HCT116 (cell line): Measurements from ENCODE around the gene PGR. TPM values are rescaled to one million over a fixed set of nuclear protein-coding genes. Genes with fewer than 3 reads are reported as not detected.

Experiments used
- ATAC-seq: fragments of 200-7000 bp; cut with Tn5 transposase; 2 replicates; pipeline ENCODE4 v1.9.1; 2020; ENCODE audit warnings: mild to moderate bottlenecking, moderate library complexity
- BruUV-seq: library from RNA; stranded (reverse); fragments of 400-500 nt; replicated peaks from 2 replicates; lab custom pipeline; 2021; lab: Mats Ljungman, UMichigan
- CTCF ChIA-PET: fragments of 300-600 bp; sonication (Branson Sonifier 250); formaldehyde crosslinking; loops from one replicate; lab custom pipeline; 2021; ENCODE audit warnings: antibody characterized with exemption; lab: Charles Lee
- POLR2A ChIA-PET: fragments of 300-600, 350-600 bp; sonication (Branson Sonifier 250); formaldehyde crosslinking; loops from one replicate; lab custom pipeline; 2021; ENCODE audit warnings: antibody characterized with exemption; lab: Charles Lee
- RAD21 ChIA-PET, 2 experiments: fragments of 300-600 bp; sonication (Branson Sonifier 250); formaldehyde crosslinking; loops; one replicate each; lab custom pipeline; 2023; ENCODE audit warnings: low total read pairs in 2 of 2; ENCODE audit not compliant: uncharacterized antibody in 2 of 2, unreplicated experiment in 2 of 2, low non-redundant PET in 1 of 2; lab: Charles Lee
- DNase-seq: peaks from one replicate; pipeline ENCODE4 v3.0.0-alpha.2; 2010; ENCODE audit warnings: low read depth, low spot score
- H2AFZ ChIP-seq: fragments of 200-600 bp; shearing (Covaris generic), sonication (generic); 2 replicates; pipeline ENCODE4 v1.6.1; 2017; ENCODE audit warnings: low read depth, mixed run types, mixed read lengths, antibody characterized with exemption, low read length; ENCODE audit not compliant: poor library complexity, severe bottlenecking
- H3K27ac ChIP-seq: 2 replicates; pipeline ENCODE4 v1.5.1; 2012; ENCODE audit warnings: low read depth, low read length
- H3K27me3 ChIP-seq: fragments of 200-600 bp; sonication (generic); 2 replicates; pipeline ENCODE4 v1.6.1; 2016; ENCODE audit warnings: mixed run types, low read length, mixed read lengths; ENCODE audit not compliant: insufficient read depth
- H3K36me3 ChIP-seq, 2 experiments: fragments of 200-500 bp in 1 of 2; fragments of 200-600 bp in 1 of 2; sonication (Bioruptor generic) in 1 of 2; sonication (generic) in 1 of 2; 2 replicates each; pipeline versions ENCODE4 v1.5.1 to v1.6.1; 2014 to 2016; ENCODE audit warnings: low read length in 2 of 2, inconsistent platforms in 1 of 2, mixed read lengths in 1 of 2, mixed run types in 1 of 2; ENCODE audit not compliant: insufficient read depth in 2 of 2, control insufficient read depth in 1 of 2
- H3K4me1 ChIP-seq, 2 experiments: fragments of 200-600 bp in 1 of 2; sonication (generic) in 1 of 2; 2 replicates each; pipeline versions ENCODE4 v1.5.1 to v1.6.1; 2012 to 2017; ENCODE audit warnings: low read length in 2 of 2, inconsistent platforms in 1 of 2, mild to moderate bottlenecking in 1 of 2, mixed read lengths in 1 of 2, mixed run types in 1 of 2, moderate library complexity in 1 of 2; ENCODE audit not compliant: insufficient read depth in 2 of 2, control insufficient read depth in 1 of 2
- H3K4me2 ChIP-seq: fragments of 200-600 bp; sonication (generic); 2 replicates; pipeline ENCODE4 v1.6.1; 2017; ENCODE audit warnings: mixed run types, low read length, mixed read lengths
- H3K4me3 ChIP-seq, 2 experiments: fragments of 200-600 bp in 1 of 2; sonication (generic) in 1 of 2; replicated peaks in 1 of 2; 2 replicates each; pipeline ENCODE4 v1.5.1; 2011 to 2016; ENCODE audit warnings: low read length in 2 of 2, control low read depth in 1 of 2, low read depth in 1 of 2, mild to moderate bottlenecking in 1 of 2, mixed read lengths in 1 of 2, mixed run types in 1 of 2
- H3K79me2 ChIP-seq: fragments of 200-600 bp; sonication (generic); 2 replicates; pipeline ENCODE4 v1.6.1; 2017; ENCODE audit warnings: mild to moderate bottlenecking, mixed run types, low read length, moderate library complexity, mixed read lengths; ENCODE audit not compliant: insufficient read depth
- H3K9ac ChIP-seq: fragments of 200-600 bp; sonication (generic); 2 replicates; pipeline ENCODE4 v1.6.1; 2016; ENCODE audit warnings: low read length, mixed read lengths
- H3K9me2 ChIP-seq: fragments of 200-600 bp; sonication (generic), shearing (Covaris generic); 2 replicates; pipeline ENCODE4 v1.6.1; 2017; ENCODE audit warnings: mixed run types, mild to moderate bottlenecking, moderate library complexity; ENCODE audit not compliant: insufficient read depth
- H3K9me3 ChIP-seq, 2 experiments: fragments of 200-500 bp in 1 of 2; fragments of 200-600 bp in 1 of 2; sonication (Bioruptor generic) in 1 of 2; sonication (generic) in 1 of 2; 2 replicates each; pipeline ENCODE4 v1.6.1; 2014 to 2017; ENCODE audit warnings: low read length in 2 of 2, mixed read lengths in 2 of 2, inconsistent platforms in 1 of 2, low read depth in 1 of 2, mild to moderate bottlenecking in 1 of 2, mixed run types in 1 of 2, moderate library complexity in 1 of 2; ENCODE audit not compliant: control insufficient read depth in 1 of 2, insufficient read depth in 1 of 2
- H4K20me1 ChIP-seq: fragments of 200-600 bp; sonication (generic), shearing (Covaris generic); 2 replicates; pipeline ENCODE4 v1.6.1; 2017; ENCODE audit warnings: mixed run types, mild to moderate bottlenecking, moderate library complexity; ENCODE audit not compliant: insufficient read depth
- CBX3 ChIP-seq: IDR thresholded peaks from 2 replicates; pipeline ENCODE4 v1.6.1; 2012; ENCODE audit warnings: low read depth
- CEBPB ChIP-seq: IDR thresholded peaks from 2 replicates; pipeline ENCODE4 v1.6.1; 2012; ENCODE audit warnings: low read depth
- EGR1 ChIP-seq: IDR thresholded peaks from 2 replicates; pipeline ENCODE4 v1.6.1; 2012; ENCODE audit warnings: low read depth
- EZH2 ChIP-seq: fragments of 200-600 bp; sonication (generic); IDR thresholded peaks from 2 replicates; pipeline ENCODE4 v1.6.1; 2017; ENCODE audit warnings: antibody characterized with exemption, mixed run types
- EZH2phosphoT487 ChIP-seq: fragments of 200-600 bp; IDR thresholded peaks from 2 replicates; pipeline ENCODE4 v1.6.1; 2018; ENCODE audit warnings: antibody characterized with exemption, borderline replicate concordance
- FOSL1 ChIP-seq: IDR thresholded peaks from 2 replicates; pipeline ENCODE4 v1.6.1; 2012; ENCODE audit warnings: low read depth
- JUND ChIP-seq: IDR thresholded peaks from 2 replicates; pipeline ENCODE4 v1.6.1; 2012
- POLR2A ChIP-seq: IDR thresholded peaks from 2 replicates; pipeline ENCODE4 v1.7.0; 2011; ENCODE audit warnings: borderline replicate concordance; ENCODE audit not compliant: insufficient read depth, insufficient read length; ENCODE audit errors: extremely low read depth
- POLR2AphosphoS5 ChIP-seq: IDR thresholded peaks from 2 replicates; pipeline ENCODE4 v1.6.1; 2011; ENCODE audit warnings: mild to moderate bottlenecking, low read depth, low read length, moderate library complexity
- REST ChIP-seq: IDR thresholded peaks from 2 replicates; pipeline ENCODE4 v1.6.1; 2012; ENCODE audit warnings: low read depth
- SIN3A ChIP-seq: IDR thresholded peaks from 2 replicates; pipeline ENCODE4 v1.6.1; 2012; ENCODE audit warnings: low read depth
- SP1 ChIP-seq: IDR thresholded peaks from 2 replicates; pipeline ENCODE4 v1.6.1; 2012; ENCODE audit warnings: low read depth
- TCF7L2 ChIP-seq: IDR thresholded peaks from 2 replicates; pipeline ENCODE4 v1.7.0; 2011; ENCODE audit warnings: borderline replicate concordance, inconsistent platforms; ENCODE audit not compliant: insufficient read depth, insufficient read length; ENCODE audit errors: extremely low read depth
- YY1 ChIP-seq: IDR thresholded peaks from 2 replicates; pipeline ENCODE4 v1.6.1; 2011; ENCODE audit warnings: low read length, low read depth, moderate library complexity, mild to moderate bottlenecking; ENCODE audit not compliant: insufficient replicate concordance; ENCODE audit errors: extremely low read depth
- ZFX ChIP-seq: fragments of 450-650 bp; IDR thresholded peaks from 2 replicates; pipeline ENCODE4 v1.6.1; 2017
- ZNF274 ChIP-seq: fragments of 200-500 bp; sonication (Bioruptor generic); IDR thresholded peaks from 2 replicates; pipeline ENCODE4 v1.6.1; 2014; ENCODE audit warnings: mild to moderate bottlenecking, low read depth, low read length, inconsistent platforms
- intact Hi-C: fragments of 100-400 bp; cut with micrococcal nuclease; formaldehyde crosslinking; loops from 2 replicates; pipeline ENCODE4 v1.10.0; 2022
- total RNA-seq: library from RNA; stranded (reverse); gene quantifications from one replicate; pipeline ENCODE4 v1.2.1, GENCODE V29; 2021; ENCODE audit not compliant: unreplicated experiment

PGR gene
- total RNA-seq, 1 experiment from 2014 or later = not detected

DNA sequence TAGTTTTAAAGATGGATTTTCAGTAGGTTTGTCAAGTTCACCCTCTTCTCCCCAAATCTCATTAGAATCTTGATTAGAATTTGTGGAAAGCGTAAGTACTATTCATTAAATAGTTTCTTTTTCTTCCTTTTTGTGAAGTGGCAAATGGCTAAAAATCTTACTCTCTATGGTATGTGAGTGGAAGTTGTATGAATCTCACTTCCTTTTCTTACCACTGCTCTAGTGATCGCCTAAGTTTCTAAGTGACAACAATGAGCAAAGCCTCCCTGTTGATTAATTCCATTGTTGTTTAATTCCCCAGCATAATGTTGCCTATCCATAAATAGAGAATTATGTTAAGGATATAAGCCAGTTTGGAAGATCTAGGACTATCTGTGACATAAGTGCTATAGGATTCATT, 82.7 kb downstream of the PGR start:
- Histone ChIP-seq H3K4me3 (no peak overlapping the region), H4K20me1 (no peaks in the 10 kb centered on the region), H3K4me2 (no peak overlapping the region), H3K9ac (no peak overlapping the region)
- BruUV-seq = no TSS peak
- TF ChIP-seq FOSL1 (no peak), YY1 (no peak), CEBPB (no peak), POLR2A (no peak), ZNF274 (no peak), EZH2phosphoT487 (no peak), SIN3A (no peak), POLR2AphosphoS5 (no peak), EGR1 (no peak), EZH2 (no peak), REST (no peak), JUND (no peak), TCF7L2 (no peak), CBX3 (no peak), ZFX (no peak), SP1 (no peak)
- TF ChIP-seq, all 23 proteins: peak for 0
- no peak overlapping the region for H2AFZ ChIP-seq
- no peaks in the 10 kb centered on the region for H3K4me1 ChIP-seq
- ChIA-PET POLR2A (no interaction called here), CTCF (no interaction called here), RAD21 (no interaction called here)
- no peaks in the 10 kb centered on the region for H3K9me2 ChIP-seq
- no peak for DNase-seq
- no peaks in the 10 kb centered on the region for H3K79me2 ChIP-seq
- no peak for ATAC-seq
- no peaks in the 10 kb centered on the region for H3K9me3 ChIP-seq
- intact Hi-C loops = no loop called here
- H3K27me3 ChIP-seq = no peaks in the 10 kb centered on the region
- H3K36me3 ChIP-seq = no peaks in the 10 kb centered on the region
- no peak overlapping the region for H3K27ac ChIP-seq
